Measurements from ENCODE around the gene RAPGEF2.

Gene RAPGEF2

GRCh38 chr4:159204566-159204965, 101.7 kb downstream of the RAPGEF2 start:
- no peak for DNase-seq

DNA sequence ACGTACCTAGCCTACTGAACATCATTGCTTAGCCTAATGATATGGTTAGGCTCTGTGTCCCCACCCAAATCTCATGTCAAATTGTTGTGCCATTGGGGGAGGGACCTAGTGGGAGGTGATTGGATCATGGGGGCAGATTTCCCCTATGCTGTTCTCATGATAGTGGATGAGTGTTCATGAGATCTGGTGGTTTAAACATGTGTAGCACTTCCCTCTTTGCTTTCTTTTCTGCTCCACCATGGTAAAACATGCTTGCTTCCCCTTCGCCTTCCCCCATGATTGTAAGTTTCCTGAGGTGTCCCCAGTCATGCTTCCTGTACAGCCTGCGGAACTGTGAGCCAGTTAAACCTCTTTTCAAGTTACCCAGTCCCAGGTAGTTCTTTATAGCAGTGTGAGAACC, 102.6 kb downstream of the RAPGEF2 start:
- no peak for DNase-seq

GRCh38 chr4:159206427-159206871, 103.6 kb downstream of the RAPGEF2 start:
- peak; percentile 71 for DNase-seq

GRCh38 chr4:159209249-159209648, 106.4 kb downstream of the RAPGEF2 start:
- DNase-seq: no peak

- no peak for DNase-seq
These were observed 108.1 kb downstream of the RAPGEF2 start for GRCh38 chr4:159210975-159211374.

- DNase-seq: no peak
These were observed 109.9 kb downstream of the RAPGEF2 start for GRCh38 chr4:159212675-159213293.

DNA sequence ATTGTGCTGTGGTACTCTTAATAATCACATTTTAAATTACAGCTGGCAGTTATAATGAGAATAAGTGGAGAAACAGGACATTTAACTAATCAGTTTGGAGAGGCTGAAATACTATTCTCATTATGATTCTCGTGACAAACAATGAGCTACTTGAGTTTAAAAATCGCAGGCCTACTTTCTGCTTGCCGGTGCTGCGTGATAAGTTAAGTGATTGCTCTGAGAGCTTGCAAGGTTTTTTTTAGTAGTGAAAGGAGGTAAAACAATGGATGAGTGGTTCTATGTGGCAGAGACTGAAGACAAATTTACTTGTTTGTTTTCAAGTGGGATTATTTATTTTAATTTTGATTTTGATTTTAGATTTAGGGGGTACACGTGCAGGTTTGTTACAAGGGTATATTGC, 114.0 kb downstream of the RAPGEF2 start:
- no peak for DNase-seq

DNA sequence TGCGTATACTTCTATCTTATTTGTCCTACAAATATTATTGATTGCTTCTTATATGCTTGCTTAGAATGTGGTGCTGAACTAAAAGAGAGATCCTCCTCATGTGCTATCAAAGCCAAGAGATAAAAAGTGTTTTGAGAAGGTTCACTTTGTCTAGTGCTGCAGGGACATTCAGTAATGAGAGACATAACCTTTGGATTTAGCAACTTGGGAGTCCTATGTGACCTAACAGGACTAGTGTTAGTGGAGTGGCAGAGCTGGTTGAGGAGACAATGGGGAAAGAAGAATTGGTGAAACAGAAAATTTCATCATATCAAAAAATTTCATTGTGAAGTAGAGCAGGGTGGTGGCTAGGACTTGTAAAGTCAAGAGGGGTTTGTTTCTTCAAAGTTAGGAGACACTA, 117.0 kb downstream of the RAPGEF2 start:
- no peak for DNase-seq

DNA sequence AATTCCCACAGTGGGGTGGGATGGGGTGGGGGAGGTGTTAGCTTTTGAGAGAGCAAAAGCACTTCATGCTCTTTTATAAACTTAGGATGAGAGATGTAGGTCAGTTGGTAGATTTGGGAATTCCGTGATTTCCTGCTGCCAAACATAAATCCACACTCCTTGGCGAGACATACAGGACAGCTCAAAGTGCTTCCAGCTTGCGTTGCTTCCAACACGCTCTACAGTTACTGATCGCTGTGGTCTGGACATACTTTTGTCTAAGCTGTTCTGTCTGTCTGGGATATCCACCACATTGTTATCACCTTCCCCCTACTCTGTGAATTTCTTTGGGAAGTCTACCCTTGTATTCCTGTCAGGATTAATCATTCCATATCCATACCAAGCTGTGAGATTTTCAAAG, 117.5 kb downstream of the RAPGEF2 start:
- DNase-seq: peak; percentile 67

GRCh38 chr4:159221280-159221679, 118.4 kb downstream of the RAPGEF2 start:
- no peak for DNase-seq

- DNase-seq: no peak
These were observed 119.2 kb downstream of the RAPGEF2 start for GRCh38 chr4:159222043-159222552.

- DNase-seq: no peak
These were observed 121.5 kb downstream of the RAPGEF2 start for GRCh38 chr4:159224408-159224807.

DNA sequence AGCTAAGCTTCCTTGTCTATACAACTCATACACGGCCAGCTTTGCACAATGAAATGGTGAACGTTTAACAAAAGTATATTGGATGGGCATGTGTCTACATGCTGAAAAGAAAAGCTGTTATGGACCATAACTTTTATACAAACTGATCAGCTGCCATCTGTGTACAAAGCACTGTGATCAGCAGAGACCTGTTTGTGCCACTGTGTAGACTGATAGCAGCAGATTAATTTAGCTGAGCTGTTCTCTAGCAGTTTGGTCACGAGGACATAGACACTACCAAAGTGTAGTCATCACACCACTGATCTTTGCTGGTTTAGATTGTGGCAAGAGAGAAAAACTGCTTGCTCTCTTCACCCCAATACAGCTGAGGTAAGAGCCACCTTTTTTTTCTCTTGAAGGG, 124.5 kb downstream of the RAPGEF2 start:
- no peak for DNase-seq

DNA sequence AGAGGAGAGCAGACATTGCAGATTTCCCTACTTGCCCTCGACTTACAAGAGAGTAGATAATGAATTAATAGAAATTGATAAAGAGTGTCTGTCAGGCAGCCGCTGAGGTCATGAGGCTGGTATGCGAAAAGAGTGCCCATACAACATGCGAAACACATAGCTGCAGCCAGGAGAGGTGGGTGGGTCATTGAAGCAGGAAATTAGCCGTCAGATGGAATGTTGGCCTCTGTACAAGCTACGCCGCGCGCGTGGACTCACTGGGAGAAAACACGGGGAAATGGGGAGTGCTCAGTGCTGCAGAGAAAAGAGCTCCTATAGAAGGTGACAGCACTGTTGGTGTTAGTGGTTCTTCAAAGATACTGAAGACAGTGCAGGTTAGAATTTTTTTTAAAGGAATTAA, 125.1 kb downstream of the RAPGEF2 start:
- peak; percentile 90 for DNase-seq

- DNase-seq: peak; percentile 87
These were observed 126.3 kb downstream of the RAPGEF2 start for GRCh38 chr4:159229164-159229563.

- DNase-seq: no peak
These were observed 129.7 kb downstream of the RAPGEF2 start for GRCh38 chr4:159232465-159233106.

DNA sequence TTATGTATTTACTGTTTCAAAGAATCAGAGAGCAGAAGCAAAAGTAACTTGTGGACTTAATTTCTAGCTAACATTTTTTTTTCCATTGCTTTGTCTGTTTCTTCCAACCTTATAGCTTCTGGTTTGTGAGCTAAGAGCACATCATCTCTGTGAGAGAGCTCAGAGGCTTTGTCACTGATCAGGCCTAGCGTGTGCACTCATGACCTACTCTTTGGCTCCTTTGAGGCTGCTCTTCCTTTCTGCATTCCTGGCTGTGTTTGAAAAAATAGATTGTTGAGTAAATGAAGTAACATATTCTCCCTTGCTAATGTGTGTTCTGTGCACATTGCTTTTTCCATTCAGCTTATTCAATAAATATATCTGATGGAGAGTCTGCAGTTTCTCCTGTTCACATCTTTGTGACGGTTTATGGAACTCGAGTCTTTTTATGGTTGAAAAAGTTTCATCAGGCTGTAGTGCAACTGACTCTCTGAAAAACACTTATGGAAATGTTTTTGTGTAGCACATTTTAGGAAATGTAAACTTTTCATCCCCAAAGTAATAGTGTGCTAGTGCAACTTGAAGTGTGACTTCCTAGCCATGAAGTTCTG, 133.0 kb downstream of the RAPGEF2 start:
- DNase-seq: no peak

GRCh38 chr4:159237975-159238374, 135.1 kb downstream of the RAPGEF2 start:
- no peak for DNase-seq

- DNase-seq: no peak
These were observed 135.8 kb downstream of the RAPGEF2 start for GRCh38 chr4:159238631-159239030.

DNA sequence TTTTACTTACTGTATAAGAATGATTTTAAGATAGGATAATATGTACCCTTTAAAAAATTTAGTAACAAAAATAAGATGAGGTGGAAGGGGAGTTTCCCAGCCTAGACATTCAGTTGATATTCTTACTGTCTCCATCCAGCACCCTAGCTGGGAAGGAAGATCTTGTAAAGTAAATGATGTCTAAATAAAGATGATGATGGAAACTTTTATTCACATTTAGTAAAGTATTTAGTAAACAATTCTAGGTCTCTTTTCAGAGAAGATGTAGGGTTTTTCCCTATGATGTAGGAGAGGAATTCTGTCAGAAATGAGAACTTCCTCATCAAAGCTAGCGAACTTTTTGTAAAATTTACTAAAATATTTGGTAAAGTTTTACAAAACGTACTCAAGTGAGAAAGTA, 136.8 kb downstream of the RAPGEF2 start:
- no peak for DNase-seq

- DNase-seq: no peak
These were observed 137.2 kb downstream of the RAPGEF2 start for GRCh38 chr4:159240046-159240445.

DNA sequence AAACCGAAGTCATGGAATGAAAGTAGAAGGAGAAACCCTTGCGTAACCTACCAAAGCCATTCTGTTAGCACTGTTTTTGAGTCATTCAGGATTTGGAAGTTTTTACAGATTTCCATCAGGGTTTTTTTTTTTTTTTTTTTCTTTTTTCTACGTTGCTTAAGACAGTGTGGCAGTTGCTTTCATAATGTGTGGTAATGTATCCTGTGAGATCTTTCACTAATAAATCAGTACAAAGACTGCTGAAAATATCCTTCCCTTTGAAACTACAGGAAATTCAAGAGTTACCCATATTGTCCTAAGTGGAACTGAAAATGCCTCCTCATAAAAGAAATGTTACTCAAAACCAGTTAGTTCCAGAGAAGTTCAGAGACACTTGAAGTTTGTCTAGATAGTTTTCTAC, 137.8 kb downstream of the RAPGEF2 start:
- DNase-seq: peak; percentile 40

DNA sequence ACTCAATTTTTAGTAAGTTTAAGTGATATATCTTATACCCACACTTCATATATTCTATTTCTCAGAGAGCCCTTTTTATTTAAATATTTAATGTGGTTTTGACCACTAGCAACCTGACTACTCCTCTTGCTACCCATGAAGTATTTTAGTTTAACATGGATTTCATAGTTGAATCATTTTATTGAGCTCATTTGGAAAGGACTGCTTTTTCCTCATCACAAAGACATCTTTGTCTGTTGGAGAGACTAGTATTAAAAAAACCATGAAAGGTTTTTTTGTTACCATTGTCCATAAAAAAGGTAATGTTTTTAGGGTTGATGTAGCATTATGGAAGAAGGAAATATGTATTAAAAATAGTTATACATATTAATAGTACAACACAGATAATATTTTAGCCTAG, 139.5 kb downstream of the RAPGEF2 start:
- no peak for DNase-seq

Measured in fibroblast of skin of right biceps (primary cell).